Gastrocnemius medialis (tissue), 4 donors: ENCODE results near the gene C16orf92. TPM values are rescaled to one million over a fixed set of nuclear protein-coding genes. Genes with fewer than 3 reads are reported as not detected.

Experiments
- ATAC-seq, 2 donors: fragments of 150-250 bp; one replicate each; pipeline ENCODE4 v1.9.1; 2016
- DNase-seq, 2 donors: peaks; one replicate each; pipeline ENCODE4 v3.0.0-alpha.2; 2019
- H3K27ac ChIP-seq, 4 donors: fragments of 200-600 bp; sonication (generic); 1 replicate in 1 of 4; 2 replicates in 3 of 4; pipeline ENCODE4 v1.5.1; 2016 to 2018; ENCODE audit warnings: mild to moderate bottlenecking in 2 of 4, moderate library complexity in 1 of 4
- H3K27me3 ChIP-seq, 3 donors: fragments of 200-600 bp; sonication (generic) in 2 of 3; 1 replicate in 1 of 3; 2 replicates in 2 of 3; pipeline versions ENCODE4 v1.5.1 to v1.6.0; 2016 to 2019; ENCODE audit warnings: mild to moderate bottlenecking in 1 of 3, moderate library complexity in 1 of 3
- H3K36me3 ChIP-seq, 2 donors: fragments of 200-600 bp; sonication (generic) in 1 of 2; one replicate each; pipeline ENCODE4 v1.5.1; 2017 to 2018
- H3K4me1 ChIP-seq, 2 donors: fragments of 200-600 bp; sonication (generic) in 1 of 2; one replicate each; pipeline ENCODE4 v1.5.1; 2016 to 2017; ENCODE audit warnings: mild to moderate bottlenecking in 2 of 2
- H3K4me3 ChIP-seq, 4 donors: fragments of 200-600 bp; sonication (generic) in 3 of 4; 1 replicate in 1 of 4; 2 replicates in 3 of 4; pipeline ENCODE4 v1.5.1; 2016 to 2019; ENCODE audit warnings: mild to moderate bottlenecking in 2 of 4
- H3K9me3 ChIP-seq, 3 donors: fragments of 200-600 bp; sonication (generic) in 2 of 3; 1 replicate in 1 of 3; 2 replicates in 2 of 3; pipeline ENCODE4 v1.5.1; 2016 to 2019
- POLR2A ChIP-seq, 2 donors: fragments of 450-650 bp; IDR thresholded peaks; one replicate each; pipeline ENCODE4 v1.6.1; 2017; ENCODE audit warnings: antibody characterized with exemption in 2 of 2, mild to moderate bottlenecking in 2 of 2, moderate library complexity in 2 of 2
- in situ Hi-C, 4 donors: fragments of 200-750 bp; cut with MboI; loops; one replicate each; pipeline versions ENCODE4 v1.15.0 to v1.8.0; 2017; ENCODE audit warnings: low sequenced_read_pairs in 4 of 4
- intact Hi-C: fragments of 100-400 bp; cut with DNase I; formaldehyde crosslinking; loops from one replicate; pipeline ENCODE4 v1.15.1; 2023; ENCODE audit warnings: low total_unique reads
- total RNA-seq, 4 donors: library from RNA; depleted of rRNA; stranded (reverse); fragments of >200 nt; gene quantifications; one replicate each; pipeline versions ENCODE4 v1.1.0 to v1.2.3, GENCODE V29; 2016
- TF ChIP-seq, protein P1 (sequence below), 5 experiments: fragments of 450-650 bp in 3 of 5; fragments of 200-600 bp in 2 of 5; sonication (generic) in 2 of 5; IDR thresholded peaks in 4 of 5; conservative IDR thresholded peaks in 1 of 5; 1 replicate in 4 of 5; 2 replicates in 1 of 5; pipeline ENCODE4 v1.5.1; 2016 to 2019; ENCODE audit warnings: antibody characterized with exemption in 5 of 5, mild to moderate bottlenecking in 3 of 5, moderate library complexity in 3 of 5

C16orf92 gene
- total RNA-seq, 4 donors from 2014 or later, result not detected

DNA sequence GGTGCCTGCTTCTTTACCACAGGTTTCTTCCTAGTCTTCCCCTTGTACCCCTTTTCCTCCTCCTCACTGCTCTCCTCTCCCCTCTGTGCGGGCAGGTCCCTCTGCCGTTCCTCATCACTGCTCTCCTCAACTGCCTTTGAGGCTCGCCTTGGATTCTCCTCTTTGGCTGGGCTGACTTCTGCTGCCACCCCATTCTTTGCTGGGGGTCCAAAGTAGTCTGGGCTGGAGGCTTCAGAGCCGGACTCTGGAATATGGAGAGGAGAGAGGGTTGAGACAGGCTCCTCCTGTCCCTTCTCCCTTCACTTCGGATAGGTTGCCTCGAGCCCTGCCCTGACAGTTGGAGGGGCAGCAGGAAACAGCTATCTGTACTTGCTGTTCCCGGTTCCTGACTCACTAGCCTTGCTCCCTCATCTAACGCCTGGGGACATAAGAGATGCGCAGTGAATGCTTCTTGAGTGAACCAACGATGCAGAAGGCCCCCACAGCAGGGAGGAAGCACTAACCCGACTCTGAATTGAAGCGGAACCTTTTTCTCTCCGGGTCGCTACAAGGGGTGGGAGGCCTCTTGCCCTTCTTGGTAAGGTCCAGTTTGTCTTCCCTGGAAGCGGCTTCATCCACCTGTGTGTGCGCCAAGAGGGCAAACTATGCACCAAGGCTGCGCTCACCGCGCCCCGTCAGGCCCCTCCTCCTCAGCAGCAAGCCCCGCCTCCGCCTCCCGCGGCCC lies 28.2 kb upstream of the C16orf92 start:
- no peak for DNase-seq
- in situ Hi-C loops (no loop called here), intact Hi-C loops (loop anchor here (1.0 to 10.0 kb wide), 7 partner anchors 32 to 1078 kb away; partner anchors contain the start of genes CDIPT, KCTD13, PAGR1 and TMEM219)
- H3K36me3 ChIP-seq, result peaks cover 0 to 60% of the 10 kb centered on the region in 2 donors
- ATAC-seq, result peak in 1 of 2 donors; percentile 8
- no peaks in the 10 kb centered on the region for H3K9me3 ChIP-seq
- H3K27me3 ChIP-seq, result no peaks in the 10 kb centered on the region
- TF ChIP-seq, protein P1, sequence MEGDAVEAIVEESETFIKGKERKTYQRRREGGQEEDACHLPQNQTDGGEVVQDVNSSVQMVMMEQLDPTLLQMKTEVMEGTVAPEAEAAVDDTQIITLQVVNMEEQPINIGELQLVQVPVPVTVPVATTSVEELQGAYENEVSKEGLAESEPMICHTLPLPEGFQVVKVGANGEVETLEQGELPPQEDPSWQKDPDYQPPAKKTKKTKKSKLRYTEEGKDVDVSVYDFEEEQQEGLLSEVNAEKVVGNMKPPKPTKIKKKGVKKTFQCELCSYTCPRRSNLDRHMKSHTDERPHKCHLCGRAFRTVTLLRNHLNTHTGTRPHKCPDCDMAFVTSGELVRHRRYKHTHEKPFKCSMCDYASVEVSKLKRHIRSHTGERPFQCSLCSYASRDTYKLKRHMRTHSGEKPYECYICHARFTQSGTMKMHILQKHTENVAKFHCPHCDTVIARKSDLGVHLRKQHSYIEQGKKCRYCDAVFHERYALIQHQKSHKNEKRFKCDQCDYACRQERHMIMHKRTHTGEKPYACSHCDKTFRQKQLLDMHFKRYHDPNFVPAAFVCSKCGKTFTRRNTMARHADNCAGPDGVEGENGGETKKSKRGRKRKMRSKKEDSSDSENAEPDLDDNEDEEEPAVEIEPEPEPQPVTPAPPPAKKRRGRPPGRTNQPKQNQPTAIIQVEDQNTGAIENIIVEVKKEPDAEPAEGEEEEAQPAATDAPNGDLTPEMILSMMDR (IDR thresholded peaks at IDR 0.05 in 4 of 5, conservative IDR thresholded peaks at IDR 0.05 in 1 of 5), result no peak
- peak overlapping the region; percentile 79 to 100 (median 90) for H3K4me3 ChIP-seq
- H3K4me1 ChIP-seq, result peaks cover 17 to 21% of the 10 kb centered on the region in 2 donors
- H3K27ac ChIP-seq, result peak overlapping the region; percentile 95 to 100 (median 99)

DNA sequence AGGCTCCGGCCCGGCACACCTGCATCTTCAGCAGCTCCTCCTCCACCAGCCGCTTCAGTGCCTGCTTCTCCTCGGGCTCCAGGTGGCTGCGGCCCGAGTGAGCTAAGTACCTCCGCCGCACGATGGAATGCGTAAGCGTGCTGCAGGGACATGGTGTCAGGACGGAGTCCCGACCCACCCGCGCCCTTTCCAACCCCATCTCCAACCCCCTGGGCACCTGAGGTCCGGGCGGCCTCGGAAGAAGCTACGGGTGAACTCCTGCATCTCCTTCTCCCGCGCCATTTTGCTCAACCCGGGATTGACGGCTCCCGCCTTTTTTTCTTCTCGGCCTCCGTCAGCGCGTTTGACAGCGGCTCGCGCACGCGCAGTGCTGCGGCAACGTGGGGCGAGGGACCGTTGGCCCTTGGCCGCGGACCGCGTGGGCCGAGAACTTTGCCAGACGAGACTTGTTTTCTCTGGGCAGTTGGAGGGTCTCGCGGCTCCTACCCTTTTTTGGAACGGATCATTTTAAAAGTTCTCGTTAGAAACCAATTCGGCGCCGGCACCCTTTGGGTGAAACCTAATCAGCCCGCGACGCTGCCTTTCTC lies 27.6 kb upstream of the C16orf92 start, which contains the start of gene HIRIP3:
TSS of gene HIRIP3 (minus strand) at position 294 of the 587 bp plus-strand sequence. CDS start at position 282, 12 bp downstream.
- Histone ChIP-seq H3K4me1 (peaks cover 17 to 21% of the 10 kb centered on the region in 2 donors), H3K27me3 (no peaks in the 10 kb centered on the region), H3K4me3 (peak within 1 kb of the TSS; percentile 79 to 100 (median 90)), H3K27ac (peak within 1 kb of the TSS; percentile 95 to 100 (median 99)), H3K9me3 (no peaks in the 10 kb centered on the region), H3K36me3 (peaks cover 0 to 53% of the 10 kb centered on the region in 2 donors)
- peak; percentile 88 to 90 for ATAC-seq
- DNase-seq, result peak; percentile 69 to 84
- intact Hi-C loops, result loop anchor here (1.0 to 10.0 kb wide), 7 partner anchors 33 to 1077 kb away; partner anchors contain the start of genes CDIPT, KCTD13, PAGR1 and TMEM219
- in situ Hi-C loops, result no loop called here
- TF ChIP-seq, protein P1 (IDR thresholded peaks at IDR 0.05 in 4 of 5, conservative IDR thresholded peaks at IDR 0.05 in 1 of 5), result no peak
- no peak for TF ChIP-seq POLR2A (IDR thresholded peaks at IDR 0.05)

DNA sequence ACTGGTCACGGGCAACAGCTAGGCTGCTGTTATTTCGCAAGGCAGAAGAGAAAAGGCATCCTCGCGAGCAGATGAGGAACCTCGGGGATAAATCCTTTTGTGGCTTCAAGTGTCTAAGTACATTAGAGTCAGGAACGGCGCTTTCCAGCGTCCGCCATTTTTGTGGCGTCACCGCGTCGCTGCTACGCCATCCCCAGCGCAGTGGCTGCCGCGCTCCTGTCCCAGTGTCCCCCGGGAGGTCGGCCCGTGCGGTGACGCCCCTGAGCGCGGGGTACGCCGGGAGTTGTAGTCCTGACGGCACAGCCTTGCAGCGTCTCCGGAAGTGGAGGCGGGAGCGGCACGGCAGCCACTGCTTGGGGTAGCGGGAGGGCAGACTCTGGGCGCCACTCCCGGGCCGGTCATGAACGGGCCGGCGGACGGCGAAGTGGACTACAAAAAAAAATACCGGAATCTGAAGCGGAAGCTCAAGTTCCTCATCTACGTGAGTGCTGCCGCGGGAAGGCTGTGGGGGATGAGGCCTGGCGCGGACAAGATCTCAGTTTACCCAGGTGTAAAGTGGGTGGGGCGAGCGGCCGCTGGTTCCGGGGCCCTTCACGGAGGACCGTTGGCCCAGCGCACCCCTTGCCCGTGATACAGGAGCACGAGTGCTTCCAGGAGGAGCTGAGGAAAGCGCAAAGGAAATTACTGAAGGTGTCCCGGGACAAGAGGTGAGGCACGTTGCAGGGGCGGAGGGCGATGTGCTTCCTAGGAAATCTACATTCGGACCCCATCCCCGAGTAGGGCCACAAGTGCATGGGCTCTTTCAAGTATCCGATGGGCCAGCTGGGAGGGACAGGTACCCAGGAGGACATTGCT lies 26.9 kb upstream of the C16orf92 start, which contains the start of gene INO80E:
TSS of gene INO80E (plus strand) at position 331 of the 855 bp plus-strand sequence. CDS start at position 401, 70 bp downstream.
- ATAC-seq, result peak; percentile 91 to 97
- Histone ChIP-seq H3K36me3 (peaks cover 0 to 52% of the 10 kb centered on the region in 2 donors), H3K27ac (peak within 1 kb of the TSS; percentile 95 to 100 (median 99)), H3K9me3 (no peaks in the 10 kb centered on the region), H3K4me1 (peaks cover 17 to 21% of the 10 kb centered on the region in 2 donors), H3K4me3 (peak within 1 kb of the TSS; percentile 79 to 100 (median 90)), H3K27me3 (no peaks in the 10 kb centered on the region)
- in situ Hi-C loops, result no loop called here
- DNase-seq, result peak; percentile 98
- intact Hi-C loops, result loop anchor here (1.0 to 10.0 kb wide), 9 partner anchors 23 to 1076 kb away; partner anchors contain the start of genes CDIPT, KCTD13, KIF22 and PAGR1
- TF ChIP-seq, protein P1 (IDR thresholded peaks at IDR 0.05 in 4 of 5, conservative IDR thresholded peaks at IDR 0.05 in 1 of 5), result peak in 1 of 5 experiments; percentile 10
- peak; percentile 64 to 71 for TF ChIP-seq POLR2A (IDR thresholded peaks at IDR 0.05)

DNA sequence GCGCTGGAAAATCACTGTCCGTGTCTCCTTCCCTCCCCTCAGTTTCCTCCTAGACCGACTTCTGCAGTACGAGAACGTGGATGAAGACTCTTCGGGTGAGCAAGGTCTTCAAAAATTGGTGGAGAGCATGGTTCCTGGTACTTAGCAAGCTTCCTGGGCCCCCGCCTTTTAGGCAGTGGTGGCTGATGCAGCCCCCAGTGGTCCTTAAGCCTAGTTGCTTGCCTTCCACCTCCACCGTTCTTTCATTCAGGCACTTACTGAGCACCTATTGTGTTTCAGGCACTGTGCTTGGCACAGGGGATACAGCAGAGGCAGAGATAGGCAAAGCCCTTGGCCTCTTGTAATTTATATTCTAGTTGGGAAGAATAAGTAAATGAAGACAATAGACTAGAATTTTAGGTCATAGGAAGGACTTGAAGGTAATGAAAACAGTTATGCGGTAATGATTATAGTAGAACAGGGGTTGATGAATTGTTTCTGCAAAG lies 26.2 kb upstream of the C16orf92 start:
- no peak for DNase-seq
- H3K9me3 ChIP-seq, result no peaks in the 10 kb centered on the region
- peaks cover 0 to 49% of the 10 kb centered on the region in 2 donors for H3K36me3 ChIP-seq
- peak overlapping the region; percentile 79 to 100 (median 90) for H3K4me3 ChIP-seq
- in situ Hi-C loops (no loop called here), intact Hi-C loops (loop anchor here (1.0 to 10.0 kb wide), 7 partner anchors 24 to 1075 kb away; partner anchors contain the start of genes KIF22, PAGR1, TAOK2 and TMEM219)
- ATAC-seq, result no peak
- H3K27ac ChIP-seq, result peak overlapping the region; percentile 95 to 100 (median 99)
- no peaks in the 10 kb centered on the region for H3K27me3 ChIP-seq
- H3K4me1 ChIP-seq, result peaks cover 17 to 21% of the 10 kb centered on the region in 2 donors
- no peak for TF ChIP-seq POLR2A (IDR thresholded peaks at IDR 0.05)
- TF ChIP-seq, protein P1 (IDR thresholded peaks at IDR 0.05 in 4 of 5, conservative IDR thresholded peaks at IDR 0.05 in 1 of 5), result no peak
